HuH-7 (cell line): ENCODE data around the gene ZNF280C.
"Not testable (repeated sequence)": the region's sequence is repeated elsewhere in the genome, so short reads cannot be mapped to it uniquely, and the experiment has no call there.

Source experiments
- DNase-seq: peaks from one replicate; pipeline ENCODE4 v3.0.0; 2011; ENCODE audit warnings: low spot score

The ZNF280C gene

GRCh38 chrX:130261296-130261893 lies 7.3 kb downstream of the ZNF280C start:
- DNase-seq, result no peak

GRCh38 chrX:130260316-130260715 lies 8.4 kb downstream of the ZNF280C start:
- no peak for DNase-seq

- DNase-seq, result no peak
These were observed 14.8 kb downstream of the ZNF280C start for GRCh38 chrX:130253916-130254315.

- no peak for DNase-seq
These were observed 17.0 kb downstream of the ZNF280C start for GRCh38 chrX:130251671-130252070.

GRCh38 chrX:130247996-130248395 lies 20.7 kb downstream of the ZNF280C start:
- no peak for DNase-seq

GRCh38 chrX:130246084-130246483 lies 22.6 kb downstream of the ZNF280C start:
- no peak for DNase-seq

- DNase-seq, result no peak
These were observed 23.3 kb downstream of the ZNF280C start for GRCh38 chrX:130245441-130245840.

- DNase-seq, result not testable (repeated sequence)
These were observed 37.5 kb downstream of the ZNF280C start for GRCh38 chrX:130231184-130231583.

GRCh38 chrX:130228871-130229270 lies 39.8 kb downstream of the ZNF280C start:
- no peak for DNase-seq

GRCh38 chrX:130224810-130225209 lies 43.9 kb downstream of the ZNF280C start:
- DNase-seq, result no peak

- DNase-seq, result no peak
These were observed 52.4 kb downstream of the ZNF280C start for GRCh38 chrX:130216320-130216719.

GRCh38 chrX:130213376-130213775 lies 55.3 kb downstream of the ZNF280C start:
- no peak for DNase-seq

GRCh38 chrX:130212371-130212770 lies 56.3 kb downstream of the ZNF280C start:
- DNase-seq, result no peak

GRCh38 chrX:130211415-130212186 lies 57.1 kb downstream of the ZNF280C start:
- DNase-seq, result no peak

GRCh38 chrX:130204647-130205046 lies 64.1 kb downstream of the ZNF280C start:
- DNase-seq, result no peak

GRCh38 chrX:130197464-130197863 lies 71.2 kb downstream of the ZNF280C start:
- no peak for DNase-seq

GRCh38 chrX:130196466-130196865 lies 72.2 kb downstream of the ZNF280C start:
- no peak for DNase-seq

GRCh38 chrX:130190801-130191200 lies 77.9 kb downstream of the ZNF280C start:
- DNase-seq, result no peak

- DNase-seq, result no peak
These were observed 82.0 kb downstream of the ZNF280C start for GRCh38 chrX:130186651-130187050.

- no peak for DNase-seq
These were observed 83.8 kb downstream of the ZNF280C start for GRCh38 chrX:130184857-130185256.

GRCh38 chrX:130184168-130184567 lies 84.5 kb downstream of the ZNF280C start:
- no peak for DNase-seq

GRCh38 chrX:130179579-130180215 lies 89.0 kb downstream of the ZNF280C start:
- no peak for DNase-seq

GRCh38 chrX:130179170-130179569 lies 89.5 kb downstream of the ZNF280C start:
- no peak for DNase-seq
